Colonic mucosa (tissue), 4 donors: Measurements from ENCODE around the gene SLAMF6. TPM values are rescaled to one million over a fixed set of nuclear protein-coding genes. Genes with fewer than 3 reads are reported as not detected.

ENCODE experiments used
- DNase-seq: peaks from one replicate; pipeline ENCODE4 v3.0.0-alpha.2; 2020
- H3K27ac ChIP-seq: fragments of 200-600 bp; one replicate; pipeline ENCODE4 v1.8.0; 2021
- H3K27me3 ChIP-seq: fragments of 200-600 bp; one replicate; pipeline ENCODE4 v1.8.0; 2021
- H3K36me3 ChIP-seq: fragments of 200-600 bp; one replicate; pipeline ENCODE4 v1.8.0; 2021
- H3K4me1 ChIP-seq: fragments of 200-600 bp; one replicate; pipeline ENCODE4 v1.8.0; 2021; ENCODE audit warnings: mild to moderate bottlenecking
- H3K4me3 ChIP-seq: fragments of 200-600 bp; one replicate; pipeline ENCODE4 v1.8.0; 2021
- H3K9ac ChIP-seq, 2 donors: one replicate each; pipeline ENCODE4 v1.7.0; 2013; ENCODE audit warnings: control low read depth in 2 of 2, low read depth in 2 of 2, low read length in 2 of 2
- H3K9me3 ChIP-seq: fragments of 200-600 bp; one replicate; pipeline ENCODE4 v1.8.0; 2021
- CTCF ChIP-seq: fragments of 200-600 bp; IDR thresholded peaks from one replicate; pipeline ENCODE4 v1.8.0; 2022; ENCODE audit warnings: antibody characterized with exemption, mild to moderate bottlenecking
- intact Hi-C: fragments of 100-400 bp; cut with DNase I; formaldehyde crosslinking; loops from one replicate; pipeline ENCODE4 v1.14.1; 2022
- total RNA-seq, 2 donors: library from RNA; stranded (reverse); fragmentation: NEBNext Ultra II Directional in 1 of 2; extraction: Animal tissue kit (Norgen Biotek cat#: 25700) in 1 of 2; gene quantifications; one replicate each; pipeline ENCODE4 v1.2.1, GENCODE V29; 2021
- donor health status: healthy.
- donor health status: DM: no; HTN: no; CAD: no.
- donor health status: DM: no; HTN: no; CAD: no.

The SLAMF6 gene
- total RNA-seq, 2 donors from 2014 or later = 1.1 to 1.4 TPM

DNA sequence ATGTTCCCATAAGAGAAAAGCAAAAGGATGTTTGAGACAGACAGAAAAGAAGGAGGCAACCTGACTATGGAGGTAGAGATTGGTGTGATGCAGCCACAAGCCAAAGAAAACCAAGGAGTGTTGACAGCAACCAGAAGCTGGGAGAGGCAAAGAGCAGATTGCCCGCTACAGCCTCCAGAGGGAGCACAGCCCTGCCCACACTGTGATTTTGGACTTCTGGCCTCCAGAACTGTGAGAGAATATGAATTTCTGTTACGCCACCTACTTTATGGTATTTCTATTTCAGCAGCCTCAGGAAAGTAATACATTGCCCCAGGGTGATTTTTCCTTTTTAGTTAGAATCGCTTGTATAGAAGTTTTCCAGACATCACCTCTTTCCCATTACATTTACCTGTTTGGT, 28.4 kb downstream of the SLAMF6 start:
- DNase-seq = no peak
- Histone ChIP-seq H3K9ac (no peak overlapping the region), H3K36me3 (no peaks in the 10 kb centered on the region), H3K4me1 (no peaks in the 10 kb centered on the region), H3K27ac (no peak overlapping the region), H3K9me3 (no peaks in the 10 kb centered on the region), H3K4me3 (no peak overlapping the region), H3K27me3 (no peaks in the 10 kb centered on the region)
- intact Hi-C loops = loop anchor here (10.0 kb wide), 1 partner anchor 110 kb away; no protein-coding TSS in a partner anchor
- TF ChIP-seq CTCF = peak; percentile 15

DNA sequence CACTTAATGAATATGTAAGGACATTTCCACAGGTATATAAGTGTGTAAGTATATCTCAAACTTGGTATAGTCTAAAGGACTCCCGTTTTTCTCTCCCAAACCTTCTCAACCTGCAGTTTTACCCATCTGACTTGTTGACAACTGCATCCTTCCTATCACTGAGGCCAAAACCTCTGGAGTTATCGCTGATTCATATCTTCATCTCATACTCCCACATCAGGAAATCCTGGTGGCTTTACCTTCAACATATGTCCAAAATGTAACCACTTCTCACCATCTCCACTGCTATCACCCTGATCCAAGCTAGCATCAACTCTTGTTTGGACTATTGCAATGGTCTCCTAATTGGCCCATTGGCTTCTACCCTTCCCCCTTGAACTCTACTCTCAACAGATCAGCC, 30.4 kb downstream of the SLAMF6 start:
- no peaks in the 10 kb centered on the region for H3K27me3 ChIP-seq
- no peaks in the 10 kb centered on the region for H3K4me1 ChIP-seq
- DNase-seq = no peak
- no peak overlapping the region for H3K4me3 ChIP-seq
- no peaks in the 10 kb centered on the region for H3K36me3 ChIP-seq
- H3K27ac ChIP-seq = no peak overlapping the region
- no peak overlapping the region for H3K9ac ChIP-seq
- TF ChIP-seq CTCF = no peak
- no peaks in the 10 kb centered on the region for H3K9me3 ChIP-seq
- intact Hi-C loops = loop anchor here (10.0 kb wide), 1 partner anchor 112 kb away; no protein-coding TSS in a partner anchor

DNA sequence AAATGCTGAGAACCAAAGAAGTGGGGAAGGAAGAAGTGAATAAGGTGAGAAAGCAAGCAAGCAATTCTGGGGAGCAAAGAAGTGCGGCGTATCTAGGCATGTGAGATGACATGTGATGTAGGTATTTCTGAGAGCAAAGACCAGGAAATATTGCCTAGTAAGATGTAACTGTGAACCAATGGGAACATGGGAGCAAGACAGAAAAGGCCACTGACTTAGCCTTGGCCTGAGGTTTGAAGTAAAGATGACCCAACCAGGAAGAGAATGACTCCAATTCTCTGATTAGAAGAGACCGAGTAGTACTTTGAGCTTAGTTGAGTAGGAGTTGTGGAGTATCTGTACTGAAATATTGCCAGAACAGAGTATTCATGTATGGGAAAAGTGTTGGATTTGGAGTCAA, 31.1 kb downstream of the SLAMF6 start:
- intact Hi-C loops = loop anchor here (10.0 kb wide), 1 partner anchor 113 kb away; no protein-coding TSS in a partner anchor
- Histone ChIP-seq H3K27ac (no peak overlapping the region), H3K4me1 (no peaks in the 10 kb centered on the region), H3K9ac (no peak overlapping the region), H3K4me3 (no peak overlapping the region), H3K9me3 (no peaks in the 10 kb centered on the region), H3K36me3 (no peaks in the 10 kb centered on the region), H3K27me3 (no peaks in the 10 kb centered on the region)
- no peak for DNase-seq
- no peak for TF ChIP-seq CTCF

- no peak overlapping the region for H3K27ac ChIP-seq
- no peaks in the 10 kb centered on the region for H3K9me3 ChIP-seq
- no peak overlapping the region for H3K4me3 ChIP-seq
- intact Hi-C loops = loop anchor here (10.0 kb wide), 1 partner anchor 114 kb away; no protein-coding TSS in a partner anchor
- H3K36me3 ChIP-seq = no peaks in the 10 kb centered on the region
- TF ChIP-seq CTCF = no peak
- H3K9ac ChIP-seq = no peak overlapping the region
- no peaks in the 10 kb centered on the region for H3K27me3 ChIP-seq
- DNase-seq = no peak
- H3K4me1 ChIP-seq = no peaks in the 10 kb centered on the region
Observed at GRCh38 chr1:160491017-160491416, 32.0 kb downstream of the SLAMF6 start.

DNA sequence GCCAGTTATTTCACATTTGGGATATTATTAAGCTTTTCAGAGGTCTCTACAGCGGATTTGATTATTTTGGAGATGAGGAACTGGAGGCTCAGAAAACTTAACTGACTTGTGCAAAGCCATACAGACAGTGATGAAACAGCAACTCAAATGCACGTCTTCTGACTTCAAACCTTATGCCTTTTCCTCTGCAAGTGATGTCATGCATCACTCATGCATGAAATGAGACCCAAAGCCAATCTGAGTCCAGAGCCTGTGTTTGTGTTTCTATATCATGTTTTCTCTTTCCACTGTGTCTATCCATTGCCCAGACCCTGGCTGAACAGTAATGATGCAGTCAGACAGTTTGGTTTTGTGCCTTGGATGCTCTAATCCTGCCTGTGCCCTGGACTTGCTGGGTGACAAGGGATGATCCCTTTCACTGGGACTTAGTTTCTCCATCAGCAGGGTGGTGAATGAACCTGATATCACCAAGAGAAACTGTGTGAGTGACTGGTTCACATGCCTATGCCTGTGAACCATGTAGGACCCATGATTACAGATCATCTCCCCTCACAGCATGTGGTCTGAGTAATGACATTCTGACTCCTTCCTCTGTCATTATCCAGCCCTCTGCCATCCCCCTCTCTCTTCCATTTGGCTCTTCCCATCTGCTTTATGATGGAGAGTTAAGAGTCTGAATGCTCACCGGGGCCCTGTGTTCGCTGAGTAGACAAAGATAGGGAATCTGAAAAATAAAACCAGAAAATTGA, 33.4 kb downstream of the SLAMF6 start:
- no peak for DNase-seq
- intact Hi-C loops = loop anchor here (10.0 kb wide), 1 partner anchor 115 kb away; no protein-coding TSS in a partner anchor
- no peak for TF ChIP-seq CTCF
- Histone ChIP-seq H3K27ac (no peak overlapping the region), H3K9me3 (no peaks in the 10 kb centered on the region), H3K27me3 (no peaks in the 10 kb centered on the region), H3K9ac (no peak overlapping the region), H3K4me3 (no peak overlapping the region), H3K4me1 (no peaks in the 10 kb centered on the region), H3K36me3 (no peaks in the 10 kb centered on the region)
